ENCODE results near the gene PNPLA8. TPM values are rescaled to one million over a fixed set of nuclear protein-coding genes. Genes with fewer than 3 reads are reported as not detected.
A peak's percentile ranks its signal among the peaks of the same experiment; 100 is the strongest.
"Not testable (repeated sequence)": the region's sequence is repeated elsewhere in the genome, so short reads cannot be mapped to it uniquely, and the experiment has no call there.

The PNPLA8 gene
- total RNA-seq, 2 donors from 2014 or later = 62.9 to 67.1 TPM

DNA sequence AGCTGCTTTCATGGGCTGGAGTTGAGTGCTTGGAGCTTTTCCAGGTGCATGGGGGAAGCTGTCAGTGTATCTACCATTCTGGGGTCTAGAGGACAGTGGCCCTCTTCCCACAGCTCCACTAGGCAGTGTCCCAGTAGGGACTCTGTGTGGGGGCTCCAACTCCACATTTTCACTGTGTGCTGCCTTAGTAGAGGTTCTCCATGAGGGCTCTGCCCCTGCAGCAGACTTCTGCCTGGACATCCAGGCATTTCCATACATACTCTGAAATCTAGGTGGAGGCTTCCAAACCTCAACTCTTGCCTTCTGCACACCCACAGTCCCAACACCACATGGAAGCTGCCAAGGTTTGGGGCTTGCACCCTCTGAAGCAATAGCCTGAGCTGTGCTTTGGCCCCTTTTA, 30.7 kb upstream of the PNPLA8 start:
- not testable (repeated sequence) for H3K4me1 Mint-ChIP-seq; ATAC-seq; DNase-seq; H3K36me3 Mint-ChIP-seq (ENCODE audit: low read depth); H3K4me3 Mint-ChIP-seq; H3K9me3 ChIP-seq (ENCODE audit: control insufficient read depth, low read length, poor library complexity, severe bottlenecking); H3K27ac Mint-ChIP-seq; H3K27me3 Mint-ChIP-seq

DNA sequence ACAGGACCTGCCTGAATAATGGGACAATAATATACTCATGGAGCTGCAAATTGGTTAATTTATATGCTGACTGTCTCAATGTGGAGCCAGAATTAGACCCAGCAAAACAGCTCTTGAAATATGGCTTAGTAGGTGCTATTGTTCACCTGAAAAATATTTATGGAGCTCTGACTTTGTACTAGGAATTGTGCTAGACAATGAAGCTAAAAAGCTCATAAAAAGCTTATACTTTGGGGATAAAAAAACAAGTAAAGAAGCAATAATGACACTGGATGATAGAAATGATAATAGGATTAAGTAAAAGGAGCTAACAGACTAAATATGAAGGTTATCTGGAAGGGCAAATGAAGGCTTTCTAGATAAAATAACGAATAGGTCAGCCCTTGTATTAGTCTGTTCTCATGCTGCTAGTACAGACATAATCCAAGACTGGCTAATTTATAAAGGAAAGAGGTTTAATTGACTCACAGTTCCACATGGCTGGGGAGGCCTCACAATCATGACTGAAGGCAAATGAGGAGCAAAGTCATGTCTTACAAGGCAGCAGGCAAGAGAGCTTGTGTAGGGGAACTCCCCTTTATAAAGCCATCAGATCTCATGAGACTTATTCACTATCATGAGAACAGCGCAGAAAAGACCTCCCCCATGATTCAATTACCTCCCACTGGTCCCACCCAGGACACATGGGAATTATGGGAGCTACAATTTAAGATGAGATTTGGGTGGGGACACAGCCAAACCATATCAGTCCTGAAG, 22.4 kb upstream of the PNPLA8 start:
- not testable (repeated sequence) for H3K9me3 ChIP-seq (ENCODE audit: control insufficient read depth, low read length, poor library complexity, severe bottlenecking); H3K27ac Mint-ChIP-seq; DNase-seq; H3K36me3 Mint-ChIP-seq (ENCODE audit: low read depth); H3K4me1 Mint-ChIP-seq; ATAC-seq; H3K27me3 Mint-ChIP-seq; H3K4me3 Mint-ChIP-seq

DNA sequence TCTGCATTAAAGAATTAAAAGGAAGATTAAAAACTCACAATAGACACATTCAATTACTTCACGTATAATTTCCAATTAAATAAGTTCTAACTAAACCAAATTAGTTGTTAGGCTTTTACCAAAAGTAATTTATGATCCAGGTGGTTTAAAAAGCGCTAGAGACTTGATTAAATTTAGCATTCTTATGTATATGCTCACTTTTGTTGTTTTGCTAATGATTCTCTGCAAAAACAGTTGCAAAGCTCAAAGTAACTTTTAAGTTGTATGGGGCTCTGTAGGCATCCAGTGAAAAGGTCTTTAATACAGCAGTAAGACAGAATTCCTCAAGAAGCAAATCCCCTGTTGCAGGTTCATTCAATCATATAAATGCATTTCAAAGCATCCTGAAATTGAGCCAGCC, 15.5 kb upstream of the PNPLA8 start:
- Mint-ChIP-seq H3K36me3 (ENCODE audit: low read depth) (no peaks in the 10 kb centered on the region), H3K27ac (no peak overlapping the region), H3K27me3 (peaks cover 7% of the 10 kb centered on the region), H3K4me3 (no peak overlapping the region), H3K4me1 (no peaks in the 10 kb centered on the region)
- ATAC-seq (no peak), DNase-seq (no peak)
- H3K9me3 ChIP-seq (ENCODE audit: control insufficient read depth, low read length, poor library complexity, severe bottlenecking) = no peaks in the 10 kb centered on the region

DNA sequence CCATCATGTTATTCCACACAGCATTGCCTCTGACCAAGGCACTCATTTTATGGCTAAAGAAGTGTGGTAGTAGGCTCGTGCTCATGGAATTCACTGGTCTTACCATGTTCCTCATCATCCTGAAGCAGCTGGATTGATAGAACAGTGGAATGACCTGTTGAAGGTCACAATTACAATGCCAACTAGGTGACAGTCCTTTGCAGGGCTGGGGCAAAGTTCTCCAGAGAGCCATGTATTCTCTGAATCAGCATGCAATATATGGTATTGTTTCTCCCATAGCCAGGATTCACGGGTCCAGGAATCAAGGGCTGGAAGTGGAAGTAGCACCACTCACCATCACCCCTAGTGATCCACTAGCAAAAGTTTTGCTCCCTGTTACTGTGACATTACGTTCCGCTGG, 12.8 kb upstream of the PNPLA8 start:
- not testable (repeated sequence) for ATAC-seq; H3K9me3 ChIP-seq (ENCODE audit: control insufficient read depth, low read length, poor library complexity, severe bottlenecking); H3K4me1 Mint-ChIP-seq; DNase-seq; H3K4me3 Mint-ChIP-seq; H3K27ac Mint-ChIP-seq; H3K36me3 Mint-ChIP-seq (ENCODE audit: low read depth)
- peaks cover 11% of the 10 kb centered on the region for H3K27me3 Mint-ChIP-seq

DNA sequence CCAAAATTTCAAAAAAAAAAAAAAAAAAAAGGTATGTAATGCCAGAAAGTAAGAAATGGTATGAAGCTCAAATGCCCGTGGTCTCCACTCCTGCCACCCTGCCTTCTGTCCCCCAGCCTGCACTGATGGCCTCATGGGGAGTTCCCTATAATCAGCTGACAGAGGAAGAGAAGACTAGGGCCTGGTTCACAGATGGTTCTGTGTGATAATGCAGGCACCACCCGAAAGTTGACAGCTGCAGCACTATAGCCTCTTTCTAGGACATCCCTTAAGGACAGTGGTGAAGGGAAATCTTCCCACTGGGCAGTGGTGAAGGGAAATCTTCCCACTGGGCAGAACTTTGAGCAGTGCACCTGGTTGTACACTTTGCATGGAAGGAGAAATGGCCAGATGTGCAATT, 12.3 kb upstream of the PNPLA8 start:
- not testable (repeated sequence) for ATAC-seq

DNA sequence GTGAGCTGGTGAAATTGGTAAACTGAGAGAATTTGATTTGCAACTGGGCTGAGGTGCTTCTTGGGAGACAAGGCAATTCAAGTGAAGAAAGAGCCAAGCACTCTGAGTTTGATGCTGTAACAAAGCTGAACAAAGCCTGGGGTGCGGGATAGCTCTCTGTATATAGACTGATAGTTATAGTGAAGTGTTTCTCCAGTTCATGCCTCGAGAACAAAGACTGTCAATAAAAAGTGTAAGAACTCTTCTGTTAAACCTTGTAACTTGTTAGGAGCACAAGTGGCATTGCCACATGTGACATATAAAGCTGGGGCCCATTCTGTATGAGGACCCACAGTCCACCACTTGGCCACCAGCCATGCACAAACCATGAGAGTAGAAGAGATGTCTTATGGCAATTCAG, 11.3 kb upstream of the PNPLA8 start:
- no peak for ATAC-seq
- Mint-ChIP-seq H3K27me3 (peaks cover 11% of the 10 kb centered on the region), H3K27ac (no peak overlapping the region), H3K4me3 (no peak overlapping the region), H3K36me3 (ENCODE audit: low read depth) (no peaks in the 10 kb centered on the region), H3K4me1 (no peaks in the 10 kb centered on the region)
- DNase-seq = no peak
- no peaks in the 10 kb centered on the region for H3K9me3 ChIP-seq (ENCODE audit: control insufficient read depth, low read length, poor library complexity, severe bottlenecking)

More for the DNA sequence above, 12.3 kb upstream of the PNPLA8 start:
- not testable (repeated sequence) for H3K27ac Mint-ChIP-seq; H3K36me3 Mint-ChIP-seq (ENCODE audit: low read depth); H3K4me3 Mint-ChIP-seq; DNase-seq; H3K9me3 ChIP-seq (ENCODE audit: control insufficient read depth, low read length, poor library complexity, severe bottlenecking); H3K4me1 Mint-ChIP-seq
- peaks cover 11% of the 10 kb centered on the region for H3K27me3 Mint-ChIP-seq

DNA sequence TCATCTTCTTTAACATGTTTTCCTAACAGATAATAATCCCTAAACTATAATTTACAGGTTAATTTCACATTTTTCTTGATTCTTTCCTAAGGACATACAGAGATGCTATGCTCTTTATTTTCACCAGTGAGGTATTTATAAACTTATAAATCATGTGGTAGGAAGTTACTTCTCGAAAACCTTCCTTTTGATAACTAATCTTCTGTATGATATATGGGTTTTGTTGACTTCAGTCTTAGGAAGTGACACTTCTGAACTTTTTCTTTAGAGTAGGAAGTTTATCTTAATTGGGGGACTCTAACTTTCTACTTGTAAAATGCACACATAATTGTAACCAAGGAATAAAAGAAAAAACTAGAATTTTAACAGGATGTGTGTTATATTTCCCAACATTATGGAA, 9.8 kb upstream of the PNPLA8 start:
- peaks cover 2% of the 10 kb centered on the region for H3K4me1 Mint-ChIP-seq
- no peaks in the 10 kb centered on the region for H3K36me3 Mint-ChIP-seq (ENCODE audit: low read depth)
- H3K27me3 Mint-ChIP-seq = peaks cover 11% of the 10 kb centered on the region
- no peaks in the 10 kb centered on the region for H3K9me3 ChIP-seq (ENCODE audit: control insufficient read depth, low read length, poor library complexity, severe bottlenecking)
- ATAC-seq (no peak), DNase-seq (no peak)
- no peak overlapping the region for H3K4me3 Mint-ChIP-seq
- no peak overlapping the region for H3K27ac Mint-ChIP-seq

DNA sequence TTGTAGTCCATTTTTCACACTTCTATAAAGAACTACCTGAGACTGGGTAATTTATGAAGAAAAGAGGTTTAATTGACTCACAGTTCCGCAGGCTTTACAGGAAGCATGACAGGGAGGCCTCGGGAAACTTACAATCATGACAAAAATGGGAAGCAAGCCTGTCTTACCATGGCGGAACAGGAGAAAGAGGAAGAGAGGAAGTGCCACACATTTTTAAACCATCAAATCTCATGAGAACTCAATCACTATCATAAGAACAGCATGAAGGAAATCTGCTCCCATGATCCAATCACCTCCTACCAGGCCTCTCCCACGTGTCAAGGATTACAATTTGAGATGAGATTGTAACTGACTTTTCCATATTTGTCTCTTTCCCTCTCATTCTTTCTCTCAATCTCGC, 9.3 kb upstream of the PNPLA8 start:
- ATAC-seq = no peak

DNA sequence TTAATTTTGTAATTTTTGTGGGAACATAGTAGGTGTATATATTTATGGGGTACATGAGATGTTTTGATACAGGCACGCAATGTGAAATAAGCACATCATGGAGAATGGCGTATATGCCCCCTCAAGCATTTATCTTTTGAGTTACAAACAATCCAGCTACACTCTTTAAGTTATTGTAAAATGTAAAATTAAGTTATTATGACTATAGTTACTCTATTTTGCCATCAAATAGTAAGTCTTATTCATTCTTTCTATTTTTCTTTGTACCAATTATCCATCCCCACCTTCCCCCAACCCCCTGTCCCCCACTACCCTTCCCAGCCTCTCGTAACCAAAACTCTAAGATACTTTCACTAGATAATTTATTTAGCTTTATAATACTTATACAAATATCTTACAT, 7.8 kb upstream of the PNPLA8 start:
- H3K27ac Mint-ChIP-seq = no peak overlapping the region
- no peak overlapping the region for H3K4me3 Mint-ChIP-seq
- DNase-seq = no peak
- H3K9me3 ChIP-seq (ENCODE audit: control insufficient read depth, low read length, poor library complexity, severe bottlenecking) = no peaks in the 10 kb centered on the region
- no peaks in the 10 kb centered on the region for H3K36me3 Mint-ChIP-seq (ENCODE audit: low read depth)
- no peak for ATAC-seq
- H3K4me1 Mint-ChIP-seq = peaks cover 2% of the 10 kb centered on the region
- H3K27me3 Mint-ChIP-seq = peaks cover 11% of the 10 kb centered on the region

More for the DNA sequence above, 9.3 kb upstream of the PNPLA8 start:
- Mint-ChIP-seq H3K36me3 (ENCODE audit: low read depth) (no peaks in the 10 kb centered on the region), H3K4me3 (no peak overlapping the region), H3K27ac (peak overlapping the region; percentile 34), H3K4me1 (peaks cover 2% of the 10 kb centered on the region), H3K27me3 (peaks cover 11% of the 10 kb centered on the region)
- H3K9me3 ChIP-seq (ENCODE audit: control insufficient read depth, low read length, poor library complexity, severe bottlenecking) = no peaks in the 10 kb centered on the region
- DNase-seq = no peak

DNA sequence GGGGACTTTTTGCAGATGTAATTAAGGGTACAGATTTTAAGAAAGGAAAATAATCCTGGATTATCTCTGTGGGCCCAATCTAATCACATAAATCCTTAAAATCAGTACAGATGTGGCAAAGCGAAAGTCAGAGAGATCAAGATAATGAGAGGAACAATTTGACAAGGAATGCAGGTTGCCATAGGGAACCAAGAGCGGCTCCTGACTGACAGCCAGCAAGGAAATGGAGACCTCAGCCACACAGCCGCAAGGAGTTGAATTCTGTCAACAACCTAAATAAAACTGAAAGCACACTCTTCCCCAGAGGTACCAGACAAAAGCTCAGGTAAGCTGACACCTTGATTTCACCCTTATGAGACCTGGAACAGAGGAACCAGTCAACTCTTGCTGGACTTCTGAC, 3.4 kb upstream of the PNPLA8 start:
- DNase-seq (no peak), ATAC-seq (no peak)
- H3K9me3 ChIP-seq (ENCODE audit: control insufficient read depth, low read length, poor library complexity, severe bottlenecking) = no peaks in the 10 kb centered on the region
- H3K27ac Mint-ChIP-seq = no peak overlapping the region
- H3K4me1 Mint-ChIP-seq = peaks cover 9% of the 10 kb centered on the region
- no peaks in the 10 kb centered on the region for H3K36me3 Mint-ChIP-seq (ENCODE audit: low read depth)
- no peak overlapping the region for H3K4me3 Mint-ChIP-seq
- peaks cover 2% of the 10 kb centered on the region for H3K27me3 Mint-ChIP-seq

DNA sequence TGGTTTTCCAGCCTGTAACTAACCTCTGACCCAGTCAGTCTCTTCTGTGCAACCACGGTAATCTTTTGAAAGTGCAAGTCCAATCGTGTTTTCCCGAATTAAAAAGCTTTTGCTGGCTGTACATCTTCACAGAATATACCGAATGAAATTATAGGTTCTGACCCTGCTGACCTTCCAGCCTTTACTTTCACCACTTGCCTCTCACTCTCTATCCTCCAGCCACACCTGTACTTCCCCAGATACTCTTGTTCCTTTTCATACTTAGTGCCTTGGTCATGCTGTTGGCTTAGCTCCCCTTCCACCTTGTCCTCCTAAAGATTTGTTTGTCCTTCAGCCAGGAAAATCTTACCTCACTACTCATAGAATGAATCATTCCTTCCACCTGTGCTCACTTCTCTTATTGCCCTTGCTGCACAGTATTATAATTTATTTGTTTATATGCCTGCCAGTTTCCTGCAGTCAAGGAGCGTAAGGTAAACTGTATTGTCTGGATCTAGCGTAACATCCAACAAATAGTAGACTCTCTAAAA, 2.3 kb upstream of the PNPLA8 start:
- ATAC-seq (no peak), DNase-seq (no peak)
- H3K9me3 ChIP-seq (ENCODE audit: control insufficient read depth, low read length, poor library complexity, severe bottlenecking) = no peaks in the 10 kb centered on the region
- peaks cover 17% of the 10 kb centered on the region for H3K4me1 Mint-ChIP-seq
- H3K27ac Mint-ChIP-seq = no peak overlapping the region
- H3K36me3 Mint-ChIP-seq (ENCODE audit: low read depth) = no peaks in the 10 kb centered on the region
- no peaks in the 10 kb centered on the region for H3K27me3 Mint-ChIP-seq
- no peak overlapping the region for H3K4me3 Mint-ChIP-seq

DNA sequence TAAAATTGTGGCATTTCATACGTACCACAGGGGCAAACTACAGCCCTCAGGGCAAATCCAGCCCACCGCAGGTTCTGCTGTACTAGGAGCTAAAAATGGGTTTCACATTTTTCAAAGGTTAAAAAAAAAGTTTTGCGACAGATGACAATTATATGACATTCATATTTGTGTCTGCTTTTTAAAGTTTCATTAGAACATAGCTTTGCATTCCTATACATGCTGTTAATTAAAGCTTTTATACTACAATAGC, 758 bp upstream of the PNPLA8 start:
- ATAC-seq = no peak
- Mint-ChIP-seq H3K27me3 (no peaks in the 10 kb centered on the region), H3K36me3 (ENCODE audit: low read depth) (no peaks in the 10 kb centered on the region), H3K4me1 (peaks cover 24% of the 10 kb centered on the region), H3K27ac (peak overlapping the region; percentile 97), H3K4me3 (peak overlapping the region; percentile 97)
- no peaks in the 10 kb centered on the region for H3K9me3 ChIP-seq (ENCODE audit: control insufficient read depth, low read length, poor library complexity, severe bottlenecking)
- DNase-seq = no peak

DNA sequence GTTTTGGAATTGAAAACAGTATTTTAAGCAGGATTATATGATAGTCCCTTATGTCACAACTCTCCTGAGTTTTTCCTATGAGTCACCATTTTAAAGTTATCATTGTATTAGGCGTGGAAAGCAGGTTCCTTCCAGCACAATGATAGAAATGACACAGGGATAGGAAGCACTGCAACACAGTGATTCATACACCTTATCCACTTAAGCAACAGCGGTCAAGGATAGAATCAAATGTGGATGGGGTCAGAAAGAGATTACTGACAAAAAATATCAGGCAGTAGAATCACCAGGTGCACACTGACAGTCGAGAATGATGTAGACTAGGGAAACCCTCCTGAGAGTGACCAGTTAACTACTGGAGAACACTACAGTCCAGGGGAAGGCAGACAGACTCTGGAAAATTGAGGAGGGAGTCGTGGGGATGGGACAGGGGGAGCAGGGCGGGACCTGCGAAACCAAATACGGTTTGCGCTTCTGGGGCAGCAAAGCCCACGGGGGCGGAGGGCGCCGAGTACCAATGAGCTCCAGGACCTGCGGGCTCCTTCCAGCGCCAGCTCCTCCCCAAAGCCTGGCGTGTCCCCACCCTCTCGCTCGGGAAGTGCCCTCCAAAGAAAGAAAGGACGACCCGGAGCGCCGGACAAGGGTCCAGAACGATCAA, 479 bp downstream of the PNPLA8 start:
- no peaks in the 10 kb centered on the region for H3K9me3 ChIP-seq (ENCODE audit: control insufficient read depth, low read length, poor library complexity, severe bottlenecking)
- Mint-ChIP-seq H3K27me3 (no peaks in the 10 kb centered on the region), H3K27ac (peak overlapping the region; percentile 97), H3K4me3 (peak overlapping the region; percentile 97), H3K36me3 (ENCODE audit: low read depth) (peaks cover 7% of the 10 kb centered on the region), H3K4me1 (peaks cover 32% of the 10 kb centered on the region)
- peak in 1 of 3 donors; percentile 63 for DNase-seq
- ATAC-seq = peak; percentile 44

DNA sequence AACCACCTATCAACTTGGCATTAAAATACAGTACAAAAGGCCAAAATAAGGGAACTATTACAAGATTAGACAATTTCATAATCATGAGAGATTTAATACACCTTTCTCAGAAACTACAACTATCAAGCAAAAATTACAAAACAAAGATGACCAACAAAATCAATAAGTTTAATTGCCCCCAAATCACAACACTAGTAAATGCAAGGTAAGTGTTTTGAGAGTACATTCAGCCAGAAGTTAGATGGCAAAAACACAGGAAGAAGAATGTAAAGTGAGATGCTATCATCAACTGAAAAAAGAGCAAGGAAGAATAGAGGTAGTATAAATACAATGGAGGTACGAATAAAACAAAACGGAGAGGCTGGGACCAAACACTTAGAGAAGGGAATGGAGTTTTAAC, 3.2 kb downstream of the PNPLA8 start:
- ATAC-seq (no peak), DNase-seq (no peak)
- Mint-ChIP-seq H3K4me1 (peaks cover 45% of the 10 kb centered on the region), H3K4me3 (peak overlapping the region; percentile 47), H3K36me3 (ENCODE audit: low read depth) (peaks cover 11% of the 10 kb centered on the region), H3K27me3 (no peaks in the 10 kb centered on the region), H3K27ac (peak overlapping the region; percentile 6)
- no peaks in the 10 kb centered on the region for H3K9me3 ChIP-seq (ENCODE audit: control insufficient read depth, low read length, poor library complexity, severe bottlenecking)

Data from T-helper 17 cell (primary cell).